IMR-90 (cell line): ENCODE measurements around the gene SMTNL1. TPM values are rescaled to one million over a fixed set of nuclear protein-coding genes. Genes with fewer than 3 reads are reported as not detected.

Experiments used
- ATAC-seq: fragments of 200-7000 bp; cut with Tn5 transposase; 2 replicates; pipeline ENCODE4 v1.9.1; 2020; ENCODE audit warnings: low read depth, mild to moderate bottlenecking, moderate library complexity
- BruUV-seq: library from RNA; stranded (reverse); fragments of 400-500 nt; replicated peaks from 2 replicates; lab custom pipeline; 2021; lab: Mats Ljungman, UMichigan
- CTCF ChIA-PET: fragments of 300-600 bp; formaldehyde crosslinking; extraction: SDS; loops from one replicate; lab custom pipeline; 2021; ENCODE audit warnings: antibody characterized with exemption; lab: Yijun Ruan, JAX
- POLR2A ChIA-PET: fragments of 300-600 bp; sonication (Branson Sonifier 250); formaldehyde crosslinking; loops from one replicate; lab custom pipeline; 2022; ENCODE audit warnings: antibody characterized with exemption; ENCODE audit not compliant: unreplicated experiment; lab: Charles Lee
- DNase-seq: peaks from one replicate; pipeline ENCODE4 v3.0.0; 2013
- H2AFZ ChIP-seq: replicated peaks from 2 replicates; pipeline ENCODE3; 2013; ENCODE audit warnings: low read length, mild to moderate bottlenecking; ENCODE audit not compliant: poor library complexity
- H2AK5ac ChIP-seq: 2 replicates; pipeline ENCODE4 v1.6.1; 2013; ENCODE audit warnings: low read depth, low read length, inconsistent platforms
- H2AK9ac ChIP-seq: replicated peaks from 2 replicates; pipeline ENCODE3; 2013; ENCODE audit warnings: mild to moderate bottlenecking, low read depth, low read length, moderate library complexity; ENCODE audit not compliant: poor library complexity
- H2BK120ac ChIP-seq: 2 replicates; pipeline ENCODE4 v1.6.1; 2013; ENCODE audit warnings: low read depth, low read length, inconsistent platforms
- H2BK15ac ChIP-seq: 3 replicates; pipeline ENCODE4 v1.6.1; 2013; ENCODE audit warnings: low read depth, low read length, inconsistent platforms
- H2BK20ac ChIP-seq: 2 replicates; pipeline ENCODE4 v1.6.1; 2013; ENCODE audit warnings: low read depth, mild to moderate bottlenecking, inconsistent platforms, low read length, moderate library complexity
- H2BK5ac ChIP-seq: 2 replicates; pipeline ENCODE4 v1.6.1; 2013; ENCODE audit warnings: mild to moderate bottlenecking, low read depth, low read length, inconsistent platforms; ENCODE audit not compliant: poor library complexity, severe bottlenecking
- H3K14ac ChIP-seq: replicated peaks from 2 replicates; pipeline ENCODE4 v1.6.1; 2013; ENCODE audit warnings: low read depth, low read length, inconsistent platforms
- H3K18ac ChIP-seq: 2 replicates; pipeline ENCODE4 v1.6.1; 2013; ENCODE audit warnings: low read depth, low read length, control low read depth
- H3K23ac ChIP-seq: 2 replicates; pipeline ENCODE4 v1.6.1; 2013; ENCODE audit warnings: low read depth, low read length, inconsistent platforms
- H3K27ac ChIP-seq: 2 replicates; pipeline ENCODE4 v1.5.1; 2013; ENCODE audit warnings: mild to moderate bottlenecking, control low read depth, low read length; ENCODE audit not compliant: insufficient read depth
- H3K27me3 ChIP-seq: 2 replicates; pipeline ENCODE4 v1.6.1; 2013; ENCODE audit warnings: low read length; ENCODE audit not compliant: control insufficient read depth, insufficient read depth
- H3K36me3 ChIP-seq: 2 replicates; pipeline ENCODE4 v1.6.1; 2013; ENCODE audit warnings: low read length, mixed read lengths; ENCODE audit not compliant: control insufficient read depth, insufficient read depth
- H3K4ac ChIP-seq: 2 replicates; pipeline ENCODE4 v1.6.1; 2013; ENCODE audit warnings: low read depth, low read length, inconsistent platforms
- H3K4me1 ChIP-seq: 2 replicates; pipeline ENCODE4 v1.6.1; 2013; ENCODE audit warnings: low read length, mixed read lengths; ENCODE audit not compliant: control insufficient read depth, insufficient read depth
- H3K4me2 ChIP-seq: 2 replicates; pipeline ENCODE4 v1.6.1; 2013; ENCODE audit warnings: low read depth, mild to moderate bottlenecking, control low read depth, low read length, moderate library complexity
- H3K4me3 ChIP-seq: 2 replicates; pipeline ENCODE4 v1.5.1; 2013; ENCODE audit warnings: low read depth, mild to moderate bottlenecking, control low read depth, low read length, moderate library complexity; ENCODE audit not compliant: insufficient read depth
- H3K56ac ChIP-seq: 2 replicates; pipeline ENCODE4 v1.6.1; 2013; ENCODE audit warnings: low read length, inconsistent platforms; ENCODE audit not compliant: insufficient read depth; ENCODE audit errors: extremely low read depth
- H3K79me1 ChIP-seq, 2 experiments: 2 replicates each; pipeline ENCODE4 v1.6.1; 2013; ENCODE audit warnings: low read length in 2 of 2, inconsistent platforms in 1 of 2, low read depth in 1 of 2
- H3K9ac ChIP-seq: 2 replicates; pipeline ENCODE4 v1.6.1; 2013; ENCODE audit warnings: low read depth, low read length, control low read depth
- H3K9me1 ChIP-seq: 2 replicates; pipeline ENCODE4 v1.6.1; 2013; ENCODE audit warnings: low read length, inconsistent platforms; ENCODE audit not compliant: insufficient read depth
- H3K9me3 ChIP-seq: 2 replicates; pipeline ENCODE4 v1.6.1; 2013; ENCODE audit warnings: low read length; ENCODE audit not compliant: control insufficient read depth, insufficient read depth
- H4K20me1 ChIP-seq: 2 replicates; pipeline ENCODE4 v1.6.1; 2013; ENCODE audit warnings: low read length, inconsistent platforms; ENCODE audit not compliant: insufficient read depth
- H4K5ac ChIP-seq: 2 replicates; pipeline ENCODE4 v1.6.1; 2013; ENCODE audit warnings: mild to moderate bottlenecking, low read depth, low read length, control low read depth
- H4K8ac ChIP-seq, 2 experiments: 2 replicates each; pipeline ENCODE4 v1.6.1; 2013; ENCODE audit warnings: low read depth in 2 of 2, low read length in 2 of 2, control low read depth in 1 of 2, inconsistent platforms in 1 of 2
- H4K91ac ChIP-seq: 2 replicates; pipeline ENCODE4 v1.6.1; 2013; ENCODE audit warnings: low read depth, low read length, inconsistent platforms; ENCODE audit not compliant: insufficient read depth
- CEBPB ChIP-seq: IDR thresholded peaks from 2 replicates; pipeline ENCODE4 v1.6.1; 2012; ENCODE audit warnings: low read depth, low read length, improper control_type of control experiment
- WGBS, 2 experiments: methylation state at CpG; one replicate each; pipeline versions ENCODE4 v1.1.5 to v1.1.7; 2013; ENCODE audit warnings: missing lambda C conversion rate in 2 of 2; ENCODE audit not compliant: insufficient read length in 1 of 2; ENCODE audit errors: extremely low coverage in 2 of 2; 5-methylcytosine and 5-hydroxymethylcytosine counted together
- dilution Hi-C: fragments of 300-500 bp; cut with HindIII; formaldehyde crosslinking; loops from one replicate; pipeline ENCODE4 v1.14.3; 2018; ENCODE audit warnings: low sequenced_read_pairs; ENCODE audit not compliant: unreplicated experiment
- in situ Hi-C: fragments of 300-500 bp; cut with MboI; formaldehyde crosslinking; loops from 3 replicates; pipeline ENCODE4 v1.14.3; 2019; ENCODE audit warnings: low sequenced_read_pairs, inconsistent platforms, mixed read lengths
- intact Hi-C: fragments of 100-400 bp; cut with micrococcal nuclease; formaldehyde crosslinking; loops from 2 replicates; pipeline ENCODE4 v1.10.0; 2022
- polyA plus RNA-seq, 3 experiments: library from polyadenylated mRNA; depleted of rRNA; stranded (reverse); fragments of >200 nt; gene quantifications; 2 replicates each; pipeline ENCODE4 v1.2.3, GENCODE V29; 2012; ENCODE audit warnings: low replicate concordance in 1 of 3
- total RNA-seq: library from RNA; depleted of rRNA; stranded (reverse); fragments of >200 nt; gene quantifications from 2 replicates; pipeline ENCODE4 v1.2.3, GENCODE V29; 2012

Gene SMTNL1
- total and polyA plus RNA-seq, 2 of the 4 experiments (the other 2 are of a cell fraction) = not detected

DNA sequence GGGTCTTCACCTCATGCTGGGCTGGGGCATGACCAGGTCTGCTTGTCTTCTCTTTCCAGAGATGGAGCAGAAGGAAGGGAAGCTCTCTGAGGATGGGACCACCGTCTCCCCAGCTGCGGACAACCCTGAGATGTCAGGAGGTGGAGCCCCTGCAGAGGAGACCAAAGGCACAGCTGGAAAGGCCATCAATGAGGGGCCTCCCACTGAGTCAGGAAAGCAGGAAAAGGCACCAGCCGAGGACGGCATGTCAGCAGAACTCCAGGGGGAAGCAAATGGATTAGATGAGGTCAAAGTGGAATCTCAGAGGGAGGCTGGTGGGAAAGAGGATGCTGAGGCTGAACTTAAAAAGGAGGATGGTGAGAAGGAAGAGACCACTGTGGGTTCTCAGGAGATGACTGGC is 5.2 kb downstream of the SMTNL1 start:
- Histone ChIP-seq H2BK5ac (no peak overlapping the region), H3K4ac (no peak overlapping the region), H3K14ac (no peak overlapping the region), H3K9me3 (no peaks in the 10 kb centered on the region), H2BK120ac (no peak overlapping the region), H3K56ac (no peak overlapping the region), H3K18ac (no peak overlapping the region), H3K23ac (no peak overlapping the region), H3K36me3 (no peaks in the 10 kb centered on the region), H2BK20ac (no peak overlapping the region), H3K9ac (no peak overlapping the region), H3K79me1 (no peaks in the 10 kb centered on the region), H2AK9ac (peak overlapping the region; percentile 9), H2AK5ac (no peak overlapping the region), H4K20me1 (no peaks in the 10 kb centered on the region), H2BK15ac (no peak overlapping the region), H3K4me1 (no peaks in the 10 kb centered on the region; the same call in 1 of the 2 replicates), H4K91ac (no peak overlapping the region), H3K27ac (no peak overlapping the region), H3K27me3 (peaks cover 23% of the 10 kb centered on the region), H2AFZ (peak overlapping the region; percentile 32), H4K8ac (no peak overlapping the region), H3K4me2 (no peak overlapping the region), H4K5ac (no peak overlapping the region), H3K9me1 (no peaks in the 10 kb centered on the region), H3K4me3 (no peak overlapping the region)
- in situ Hi-C loops (no loop called here), dilution Hi-C loops (no loop called here), intact Hi-C loops (no loop called here)
- ChIA-PET CTCF (no interaction called here), POLR2A (no interaction called here)
- no peak for DNase-seq
- BruUV-seq = no TSS peak
- TF ChIP-seq CEBPB = no peak
- WGBS, 2 experiments = 0% methylated on average over 3 of the region's 4 CpGs; no CpG with 5 or more reads in 1 of the 2 experiments
- ATAC-seq = no peak
